Spleen (tissue), 7 donors: ENCODE measurements around the gene CDR2L.

Experiments used
- CTCF ChIP-seq, 11 experiments: fragments of 200-600 bp in 7 of 11; fragments of 450-650 bp in 4 of 11; sonication (generic) in 4 of 11; IDR thresholded peaks in 8 of 11; conservative IDR thresholded peaks in 3 of 11; 1 replicate in 7 of 11; 2 replicates in 4 of 11; pipeline versions ENCODE4 v1.4.0 to v1.8.0; 2016 to 2021; ENCODE audit warnings: antibody characterized with exemption in 11 of 11, inconsistent platforms in 4 of 11, mild to moderate bottlenecking in 1 of 11
- POLR2A ChIP-seq, 3 donors: fragments of 450-650 bp; IDR thresholded peaks; one replicate each; pipeline ENCODE4 v1.5.1; 2017; ENCODE audit warnings: antibody characterized with exemption in 3 of 3, mild to moderate bottlenecking in 1 of 3
- POLR2AphosphoS5 ChIP-seq, 3 donors: sonication (generic); formaldehyde crosslinking; IDR thresholded peaks; one replicate each; pipeline ENCODE4 v1.5.1; 2017; ENCODE audit warnings: antibody characterized with exemption in 3 of 3
- donor health status: DM: no; HTN: no; CAD: no; lungs with moderate emphysema.
- donor health status: DM: no; HTN: no; CAD: no.
- donor health status: DM: no; HTN: no; CAD: no.

- TF ChIP-seq POLR2AphosphoS5 (IDR thresholded peaks at IDR 0.05) (no peak), POLR2A (IDR thresholded peaks at IDR 0.05) (no peak), CTCF (IDR thresholded peaks at IDR 0.05 in 8 of 11, conservative IDR thresholded peaks at IDR 0.05 in 3 of 11) (no peak)
Measured at GRCh38 chr17:75020331-75021110, 33.1 kb downstream of the CDR2L start.
